Mesenchymal stem cell (in vitro differentiated cells and primary cell): Measurements from ENCODE around the gene COL18A1.

Experiments
- DNase-seq: peaks from one replicate; pipeline ENCODE4 v3.0.0-alpha.2; 2013
- H2AFZ ChIP-seq: one replicate; pipeline ENCODE4 v1.6.1; 2013; ENCODE audit warnings: low read depth, mild to moderate bottlenecking, control low read depth, inconsistent platforms, low read length, moderate library complexity
- H2AK5ac ChIP-seq: 2 replicates; pipeline ENCODE4 v1.6.1; 2013; ENCODE audit warnings: low read length, moderate library complexity, mild to moderate bottlenecking, inconsistent platforms; ENCODE audit not compliant: severe bottlenecking
- H2BK120ac ChIP-seq: one replicate; pipeline ENCODE4 v1.6.1; 2013; ENCODE audit warnings: low read depth, mild to moderate bottlenecking, inconsistent platforms, low read length, moderate library complexity
- H2BK12ac ChIP-seq, 2 experiments: one replicate each; pipeline ENCODE4 v1.6.1; 2013; ENCODE audit warnings: inconsistent platforms in 2 of 2, low read length in 2 of 2, mild to moderate bottlenecking in 2 of 2, moderate library complexity in 2 of 2, control low read depth in 1 of 2
- H2BK15ac ChIP-seq: one replicate; pipeline ENCODE4 v1.6.1; 2013; ENCODE audit warnings: mild to moderate bottlenecking, low read depth, inconsistent platforms; ENCODE audit not compliant: poor library complexity, severe bottlenecking
- H2BK5ac ChIP-seq: 2 replicates; pipeline ENCODE4 v1.6.1; 2013; ENCODE audit warnings: low read depth, mild to moderate bottlenecking, low read length, control low read depth, inconsistent platforms; ENCODE audit not compliant: poor library complexity, severe bottlenecking
- H3K14ac ChIP-seq, 2 experiments: one replicate each; pipeline ENCODE4 v1.6.1; 2013; ENCODE audit warnings: inconsistent platforms in 2 of 2, low read length in 2 of 2, control low read depth in 1 of 2, mild to moderate bottlenecking in 1 of 2, moderate library complexity in 1 of 2
- H3K18ac ChIP-seq, 2 experiments: one replicate each; pipeline ENCODE4 v1.6.1; 2013; ENCODE audit warnings: inconsistent platforms in 2 of 2, low read length in 2 of 2, control low read depth in 1 of 2, low read depth in 1 of 2, mild to moderate bottlenecking in 1 of 2
- H3K23ac ChIP-seq, 2 experiments: one replicate each; pipeline ENCODE4 v1.6.1; 2013; ENCODE audit warnings: inconsistent platforms in 2 of 2, low read length in 2 of 2, mild to moderate bottlenecking in 2 of 2, moderate library complexity in 2 of 2, control low read depth in 1 of 2
- H3K27ac ChIP-seq: 2 replicates; pipeline ENCODE4 v1.5.1; 2013; ENCODE audit warnings: mild to moderate bottlenecking, moderate library complexity, low read length, control low read depth, inconsistent platforms; ENCODE audit not compliant: poor library complexity, severe bottlenecking
- H3K27me3 ChIP-seq, 2 experiments: 2 replicates each; pipeline versions ENCODE4 v1.6.1 to v1.7.0; 2013; ENCODE audit warnings: low read length in 2 of 2, mild to moderate bottlenecking in 2 of 2, moderate library complexity in 2 of 2, control low read depth in 1 of 2, inconsistent platforms in 1 of 2; ENCODE audit not compliant: control insufficient read depth in 1 of 2, insufficient read depth in 1 of 2
- H3K36me3 ChIP-seq, 2 experiments: 2 replicates each; pipeline versions ENCODE4 v1.6.1 to v1.7.0; 2013; ENCODE audit warnings: low read length in 2 of 2, control low read depth in 1 of 2, inconsistent platforms in 1 of 2, low read depth in 1 of 2, mild to moderate bottlenecking in 1 of 2; ENCODE audit not compliant: insufficient read depth in 2 of 2, control insufficient read depth in 1 of 2
- H3K4ac ChIP-seq, 2 experiments: one replicate each; pipeline ENCODE4 v1.6.1; 2013; ENCODE audit warnings: inconsistent platforms in 2 of 2, low read length in 2 of 2, mild to moderate bottlenecking in 2 of 2, moderate library complexity in 2 of 2, control low read depth in 1 of 2, low read depth in 1 of 2
- H3K4me1 ChIP-seq: 2 replicates; pipeline ENCODE4 v1.6.1; 2013; ENCODE audit warnings: low read depth, low read length, control low read depth; ENCODE audit not compliant: control insufficient read depth, insufficient read depth
- H3K4me2 ChIP-seq: 2 replicates; pipeline ENCODE4 v1.6.1; 2013; ENCODE audit warnings: low read length, mild to moderate bottlenecking, inconsistent platforms; ENCODE audit not compliant: poor library complexity, severe bottlenecking
- H3K4me3 ChIP-seq, 2 experiments: 2 replicates each; pipeline versions ENCODE4 v1.5.1 to v1.7.0; 2013; ENCODE audit warnings: low read length in 2 of 2, mild to moderate bottlenecking in 2 of 2, control low read depth in 1 of 2, low read depth in 1 of 2; ENCODE audit not compliant: insufficient read depth in 1 of 2
- H3K79me1 ChIP-seq: replicated peaks from 2 replicates; pipeline ENCODE4 v1.6.1; 2013; ENCODE audit warnings: mild to moderate bottlenecking, control low read depth, low read length, inconsistent platforms; ENCODE audit not compliant: poor library complexity, severe bottlenecking
- H3K9ac ChIP-seq: 2 replicates; pipeline ENCODE4 v1.7.0; 2013; ENCODE audit warnings: mild to moderate bottlenecking, low read length, moderate library complexity
- H3K9me3 ChIP-seq: 2 replicates; pipeline ENCODE4 v1.7.0; 2013; ENCODE audit warnings: mild to moderate bottlenecking, low read length; ENCODE audit not compliant: control insufficient read depth
- H4K8ac ChIP-seq: one replicate; pipeline ENCODE4 v1.6.1; 2013; ENCODE audit warnings: inconsistent platforms, mild to moderate bottlenecking, low read length, moderate library complexity
- H4K91ac ChIP-seq: one replicate; pipeline ENCODE4 v1.6.1; 2013; ENCODE audit warnings: mild to moderate bottlenecking, low read length, inconsistent platforms
- WGBS: methylation state at CpG from one replicate; pipeline ENCODE4 v1.1.7; 2013; ENCODE audit warnings: mixed read lengths; 5-methylcytosine and 5-hydroxymethylcytosine counted together

The COL18A1 gene

DNA sequence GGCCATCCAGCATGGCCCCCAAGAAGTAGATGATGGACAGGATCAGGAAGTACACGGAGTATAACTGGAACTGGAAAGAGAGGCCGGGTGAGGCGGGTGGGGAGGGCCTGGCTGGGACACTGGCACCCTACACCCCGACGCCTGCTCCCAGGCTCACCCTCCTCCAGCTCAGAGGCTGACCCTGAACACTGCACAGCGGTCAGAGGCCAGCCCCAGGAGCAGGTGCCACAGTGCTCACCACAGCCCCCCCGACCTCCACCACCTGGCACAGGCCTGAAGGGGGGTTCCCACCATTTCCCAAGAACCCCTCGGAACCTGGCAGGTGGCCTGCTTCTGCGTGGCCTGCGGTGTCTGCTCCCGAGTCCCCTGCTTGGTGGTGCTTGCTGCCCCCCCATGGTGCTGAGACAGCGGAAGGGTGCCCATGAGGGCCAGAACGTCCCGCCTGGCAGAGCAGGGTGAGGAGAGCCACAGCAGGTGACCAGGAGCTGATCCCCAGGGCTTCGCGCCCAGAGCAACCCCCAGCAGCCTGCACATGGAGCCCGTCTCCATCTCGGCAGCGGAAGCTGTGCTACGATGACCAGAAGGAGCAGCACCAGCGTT lies 111.2 kb downstream of the COL18A1 start:
- Histone ChIP-seq H3K9ac (no peak overlapping the region), H3K4ac (no peak overlapping the region), H3K27me3 (no peaks in the 10 kb centered on the region), H2BK5ac (no peak overlapping the region), H3K14ac (no peak overlapping the region), H3K27ac (no peak overlapping the region), H4K91ac (no peak overlapping the region), H2AK5ac (no peak overlapping the region), H3K9me3 (peaks cover 27% of the 10 kb centered on the region), H3K4me2 (no peak overlapping the region), H3K18ac (no peak overlapping the region), H3K79me1 (peaks cover 8% of the 10 kb centered on the region), H2BK120ac (no peak overlapping the region), H2BK15ac (peak overlapping the region; percentile 8), H2BK12ac (no peak overlapping the region), H3K23ac (no peak overlapping the region), H4K8ac (no peak overlapping the region), H3K36me3 (peaks cover 13 to 65% of the 10 kb centered on the region in 2 experiments), H3K4me1 (peaks cover 6% of the 10 kb centered on the region), H3K4me3 (no peak overlapping the region), H2AFZ (no peak overlapping the region)
- DNase-seq, result no peak
- WGBS, result 97% methylated on average over 21 of the region's 21 CpGs

DNA sequence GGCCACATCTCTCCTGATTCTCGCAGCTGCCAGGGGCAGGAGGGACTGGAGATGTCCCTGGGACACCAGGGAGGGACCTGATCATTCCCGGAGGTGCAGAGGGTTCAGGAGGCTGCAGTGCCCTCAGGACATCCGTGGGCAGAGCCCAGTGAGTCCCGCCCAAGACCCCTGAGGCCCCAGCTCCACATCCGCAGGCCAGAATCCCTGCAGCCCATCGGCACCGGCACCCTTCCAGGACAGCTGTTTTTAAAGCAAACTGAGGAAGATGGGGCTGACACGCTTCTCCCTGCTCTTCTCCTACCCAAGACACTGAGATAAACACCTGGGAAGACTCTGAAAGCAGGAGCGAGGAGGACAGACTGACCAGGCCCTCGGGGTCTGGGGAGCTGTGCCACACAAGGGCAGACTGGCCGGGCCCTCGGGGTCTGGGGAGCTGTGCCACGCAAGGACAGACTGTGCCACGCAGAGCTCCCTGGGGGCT lies 111.7 kb downstream of the COL18A1 start:
- peaks cover 32% of the 10 kb centered on the region for H3K9me3 ChIP-seq
- H3K27ac ChIP-seq, result no peak overlapping the region
- no peak overlapping the region for H3K9ac ChIP-seq
- H3K36me3 ChIP-seq, result peaks cover 13 to 60% of the 10 kb centered on the region in 2 experiments
- H3K18ac ChIP-seq, result no peak overlapping the region
- no peak overlapping the region for H2BK15ac ChIP-seq
- H2BK12ac ChIP-seq, result no peak overlapping the region
- no peak overlapping the region for H3K23ac ChIP-seq
- H3K4ac ChIP-seq, result no peak overlapping the region
- DNase-seq, result no peak
- H4K91ac ChIP-seq, result no peak overlapping the region
- H3K27me3 ChIP-seq, result no peaks in the 10 kb centered on the region
- no peak overlapping the region for H3K4me2 ChIP-seq
- no peak overlapping the region for H2AFZ ChIP-seq
- H2AK5ac ChIP-seq, result no peak overlapping the region
- no peak overlapping the region for H3K4me3 ChIP-seq
- 95% methylated on average over 14 of the region's 14 CpGs for WGBS
- peaks cover 6% of the 10 kb centered on the region for H3K4me1 ChIP-seq
- no peak overlapping the region for H2BK120ac ChIP-seq
- H4K8ac ChIP-seq, result no peak overlapping the region
- H3K79me1 ChIP-seq, result peaks cover 8% of the 10 kb centered on the region
- H2BK5ac ChIP-seq, result no peak overlapping the region
- H3K14ac ChIP-seq, result no peak overlapping the region

DNA sequence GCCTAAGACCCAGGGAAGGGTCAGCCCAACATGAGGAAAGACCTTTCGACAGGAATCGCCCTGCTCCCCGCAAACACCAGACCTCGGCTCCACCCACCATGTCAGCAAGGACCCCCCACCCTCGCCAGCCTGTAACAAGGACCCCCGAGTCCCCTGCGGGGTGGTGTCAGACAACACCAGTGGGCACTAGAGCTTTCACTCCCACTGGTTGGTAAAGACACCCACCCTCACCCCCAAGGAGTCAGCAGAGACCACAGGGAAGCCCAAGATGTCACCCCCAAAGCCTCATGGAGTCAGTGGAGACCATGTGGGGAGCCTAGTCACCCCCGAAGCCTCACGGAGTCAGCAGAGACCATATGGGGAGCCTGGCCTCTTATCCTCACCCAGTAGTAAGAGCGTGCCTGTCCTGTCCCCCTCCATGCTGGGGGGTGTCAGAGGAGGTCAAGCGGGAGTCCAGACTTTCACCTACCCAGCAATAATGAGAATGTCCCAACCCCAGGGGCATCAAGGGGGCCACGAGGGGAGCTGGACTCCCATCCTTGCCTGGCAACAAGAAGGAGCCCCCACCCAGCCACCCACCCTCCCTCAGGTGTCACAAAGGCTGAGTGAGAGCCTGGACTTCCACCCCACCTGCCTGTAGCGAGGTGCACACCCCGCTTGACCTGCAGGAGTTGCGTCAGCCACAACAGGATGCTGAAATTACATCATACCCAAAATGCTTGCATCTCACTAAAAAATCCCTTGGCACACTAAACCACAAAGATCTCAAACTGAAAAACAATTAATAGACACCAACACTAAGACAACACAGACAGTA lies 112.5 kb downstream of the COL18A1 start:
- H3K36me3 ChIP-seq, result peaks cover 16 to 52% of the 10 kb centered on the region in 2 experiments
- peaks cover 39% of the 10 kb centered on the region for H3K9me3 ChIP-seq
- no peak overlapping the region for H3K23ac ChIP-seq
- H3K9ac ChIP-seq, result no peak overlapping the region
- no peak overlapping the region for H4K8ac ChIP-seq
- no peak for DNase-seq
- no peak overlapping the region for H3K4me2 ChIP-seq
- no peak overlapping the region for H3K4me3 ChIP-seq
- H3K79me1 ChIP-seq, result peaks cover 8% of the 10 kb centered on the region
- no peak overlapping the region for H3K14ac ChIP-seq
- H3K18ac ChIP-seq, result no peak overlapping the region
- no peak overlapping the region for H2BK15ac ChIP-seq
- no peak overlapping the region for H2BK5ac ChIP-seq
- no peak overlapping the region for H4K91ac ChIP-seq
- no peak overlapping the region for H2BK12ac ChIP-seq
- no peak overlapping the region for H2AFZ ChIP-seq
- no peak overlapping the region for H2AK5ac ChIP-seq
- WGBS, result 97% methylated on average over 15 of the region's 15 CpGs
- H3K27ac ChIP-seq, result no peak overlapping the region
- no peaks in the 10 kb centered on the region for H3K27me3 ChIP-seq
- H3K4me1 ChIP-seq, result peaks cover 6% of the 10 kb centered on the region
- no peak overlapping the region for H2BK120ac ChIP-seq
- no peak overlapping the region for H3K4ac ChIP-seq

DNA sequence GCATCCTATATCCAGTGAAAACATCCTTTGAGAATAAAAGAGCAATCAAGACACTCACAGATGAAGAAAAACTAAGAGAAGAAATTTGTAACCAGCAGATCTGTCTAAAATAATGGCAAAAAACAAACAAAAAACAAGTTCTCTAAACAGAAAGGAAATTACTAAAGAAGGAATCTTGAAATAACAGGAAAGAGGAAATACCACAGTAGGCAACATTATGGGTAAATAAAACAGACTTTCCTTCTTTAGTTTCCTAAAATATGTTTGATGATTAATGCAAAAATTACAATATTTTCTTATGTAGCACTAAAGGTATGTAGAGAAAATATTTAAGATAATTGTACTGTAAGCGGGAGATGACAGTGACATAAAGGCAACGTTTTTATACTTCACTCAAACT lies 113.8 kb downstream of the COL18A1 start:
- 83% methylated on average over 1 of the region's 2 CpGs for WGBS
- Histone ChIP-seq H4K91ac (no peak overlapping the region), H3K18ac (no peak overlapping the region), H2AFZ (no peak overlapping the region), H3K79me1 (peaks cover 8% of the 10 kb centered on the region), H3K4me1 (no peaks in the 10 kb centered on the region), H2BK12ac (no peak overlapping the region), H2BK5ac (no peak overlapping the region), H3K23ac (no peak overlapping the region), H2BK15ac (no peak overlapping the region), H3K4ac (no peak overlapping the region), H3K4me3 (no peak overlapping the region), H2BK120ac (no peak overlapping the region), H3K27me3 (no peaks in the 10 kb centered on the region), H3K27ac (no peak overlapping the region), H3K9me3 (peaks cover 40% of the 10 kb centered on the region), H4K8ac (no peak overlapping the region), H2AK5ac (no peak overlapping the region), H3K9ac (no peak overlapping the region), H3K14ac (no peak overlapping the region), H3K4me2 (no peak overlapping the region), H3K36me3 (peaks cover 14 to 44% of the 10 kb centered on the region in 2 experiments)
- DNase-seq, result no peak
